Measurements from ENCODE around the gene JAG2. TPM values are rescaled to one million over a fixed set of nuclear protein-coding genes. Genes with fewer than 3 reads are reported as not detected.

JAG2 gene
- polyA plus RNA-seq, 3 donors = 8.8 to 33.1 (median 19.0) TPM

DNA sequence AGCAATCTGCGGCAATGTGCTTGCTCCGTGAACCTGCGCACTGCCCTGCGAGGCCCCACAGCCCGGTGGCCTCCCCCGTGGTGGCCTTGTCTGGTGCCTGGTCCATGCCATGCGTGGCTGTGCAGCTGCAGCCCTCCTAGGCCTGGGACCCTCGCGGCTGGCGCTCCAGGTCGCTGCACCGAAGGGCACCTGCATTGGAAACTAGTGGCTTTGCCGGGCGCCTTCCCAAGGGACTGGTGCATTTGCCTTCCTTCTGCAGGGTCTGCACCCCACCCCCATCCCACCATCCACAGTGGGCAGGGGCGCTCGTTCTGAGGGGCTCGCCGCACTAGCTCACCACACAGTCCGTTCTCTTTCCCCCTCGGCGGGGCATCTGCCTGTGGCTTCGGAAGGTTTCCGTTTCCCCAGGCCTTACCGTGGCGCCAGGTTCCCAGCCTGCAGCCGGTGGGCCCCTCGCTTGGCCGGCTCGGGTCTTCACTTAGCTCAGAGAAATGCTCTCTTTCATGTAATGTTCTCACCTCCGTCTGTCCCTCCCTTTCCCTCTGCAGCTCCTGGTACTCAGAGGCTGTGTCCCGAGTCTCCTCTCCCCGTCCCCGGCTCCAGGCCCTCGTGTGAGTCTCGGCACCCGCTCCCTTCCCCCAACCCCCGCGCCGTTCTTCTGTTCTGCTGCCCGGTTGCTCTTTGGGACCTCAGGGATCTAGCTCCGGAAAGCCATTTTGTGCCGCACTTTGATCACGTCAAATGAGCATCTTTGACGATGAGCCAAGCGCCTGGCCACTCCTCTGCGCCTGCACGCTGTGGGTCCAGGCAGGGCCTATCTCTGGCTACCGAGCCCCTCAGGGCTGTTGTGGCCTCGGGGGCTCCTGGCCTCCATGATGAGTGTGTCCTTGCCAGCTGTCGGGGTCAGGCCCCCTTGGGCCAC, 31.9 kb downstream of the JAG2 start:
- 80 to 87% (median 84%) methylated on average over 47 to 50 of the region's 50 CpGs for WGBS, 3 donors
- H3K27ac ChIP-seq (ENCODE audit: low read depth, low read length) = no peak overlapping the region

DNA sequence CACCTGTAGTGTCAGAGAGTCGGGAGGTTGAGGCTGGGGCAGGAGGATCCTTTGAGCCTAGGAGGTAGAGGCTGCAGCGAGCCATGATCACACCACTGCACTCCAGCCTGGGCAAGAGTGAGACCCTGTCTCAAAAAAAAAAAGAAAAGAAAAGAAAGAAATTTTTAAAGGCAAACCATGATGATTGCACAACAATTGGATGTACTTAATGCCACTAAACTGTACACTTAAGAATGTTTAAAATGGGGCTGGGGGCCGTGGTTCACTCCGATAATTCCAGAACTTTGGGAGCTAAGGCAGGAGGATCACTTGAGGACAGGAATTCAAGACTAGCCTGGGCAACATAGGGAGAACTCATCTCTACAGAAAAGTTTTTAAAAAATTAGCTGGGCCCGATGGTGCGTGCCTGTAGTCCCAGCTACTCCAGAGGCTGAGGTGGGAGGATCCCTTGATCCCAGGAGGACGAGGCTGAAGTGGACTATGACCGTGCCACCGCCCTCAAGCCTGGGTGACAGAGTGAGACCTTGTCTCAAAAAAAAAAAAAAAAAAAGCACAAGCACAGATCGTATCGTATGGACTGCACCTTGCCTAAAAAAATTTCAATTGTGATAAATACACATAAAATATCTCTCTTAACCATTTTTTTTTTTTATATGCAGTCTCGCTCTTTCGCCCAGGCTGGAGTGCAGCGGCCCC, 32.7 kb downstream of the JAG2 start:
- no peak overlapping the region for H3K27ac ChIP-seq (ENCODE audit: low read depth, low read length)
- 86 to 93% (median 91%) methylated on average over 14 of the region's 14 CpGs for WGBS, 3 donors

DNA sequence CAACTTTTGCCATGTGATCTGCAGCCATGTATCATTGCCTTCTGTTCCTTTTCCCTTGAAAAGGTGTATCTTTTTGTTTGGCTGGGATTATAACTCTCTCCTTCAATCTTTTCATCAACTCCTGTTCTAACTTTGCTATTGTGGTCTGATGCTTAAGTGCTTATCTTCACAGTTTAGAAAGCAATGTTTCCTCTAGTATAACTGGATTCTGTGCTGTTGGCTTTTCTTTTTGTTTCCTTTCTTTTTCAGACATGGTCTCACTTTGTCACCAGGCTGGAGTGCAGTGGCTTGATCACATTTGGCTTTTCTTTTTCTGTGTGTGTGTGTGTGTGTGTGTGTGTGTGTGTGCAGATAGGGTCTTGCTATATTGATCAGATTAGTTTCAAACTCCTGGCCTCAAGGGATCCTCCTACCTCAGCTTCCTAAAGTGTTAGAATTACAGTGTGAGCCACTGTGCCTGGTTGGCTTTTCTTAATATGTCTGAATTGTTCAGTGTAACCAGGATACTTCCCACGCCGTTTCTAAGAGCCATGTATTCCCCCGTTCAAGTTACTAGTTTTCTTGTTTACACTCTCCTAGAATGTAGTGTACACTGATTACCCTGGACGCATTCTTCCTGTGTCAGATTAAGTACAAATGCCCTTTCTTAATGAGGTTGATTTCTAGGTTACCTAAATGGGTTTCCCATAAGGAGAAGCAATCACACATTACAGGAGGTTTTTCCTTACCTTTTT, 35.5 kb downstream of the JAG2 start:
- 35 to 59% (median 53%) methylated on average over 4 of the region's 4 CpGs for WGBS, 3 donors

DNA sequence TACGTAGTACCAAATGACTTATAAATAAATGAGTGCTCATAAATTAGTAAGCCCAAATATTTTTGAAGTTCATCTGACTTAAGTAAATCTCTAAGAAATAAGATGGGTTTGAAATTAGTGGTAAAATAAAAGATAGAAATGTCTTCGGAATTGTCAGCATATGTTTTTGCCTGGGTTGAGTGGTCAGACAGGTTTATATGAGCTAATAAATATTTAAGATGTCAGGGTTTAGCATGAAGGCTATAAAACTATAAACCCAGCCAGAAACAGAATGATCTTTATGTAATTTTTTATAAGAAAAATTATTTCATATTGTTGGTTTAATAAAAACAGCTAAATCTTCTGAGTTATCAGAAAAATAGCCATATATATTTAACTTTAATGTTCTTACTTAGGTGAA, 37.3 kb downstream of the JAG2 start:
- WGBS, 3 donors = 84 to 87% (median 86%) methylated on average over 2 of the region's 2 CpGs

More for the DNA sequence above, 35.5 kb downstream of the JAG2 start:
- H3K27ac ChIP-seq (ENCODE audit: low read depth, low read length) = no peak overlapping the region

DNA sequence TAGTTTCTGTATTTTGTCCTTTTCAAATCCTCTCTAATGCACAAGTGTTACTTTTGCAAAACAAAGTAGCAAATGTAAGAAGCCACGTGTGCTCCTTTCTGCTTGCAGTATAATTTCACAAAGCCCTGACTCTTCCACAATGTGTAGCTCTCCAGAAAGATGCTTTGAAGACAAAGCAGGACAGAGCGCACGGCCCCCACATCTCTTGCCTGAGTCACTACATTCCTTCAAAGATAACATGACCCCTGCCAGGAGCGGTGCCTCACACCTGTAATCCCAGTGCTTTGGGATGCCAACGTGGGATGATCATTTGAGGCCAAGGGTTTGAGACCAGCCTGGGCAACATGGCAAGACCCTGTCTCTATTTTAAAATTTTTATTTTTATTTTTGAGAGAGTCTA, 40.5 kb downstream of the JAG2 start:
- WGBS, 3 donors = 50 to 65% (median 55%) methylated on average over 5 of the region's 5 CpGs
- H3K27ac ChIP-seq (ENCODE audit: low read depth, low read length) = no peak overlapping the region

More for the DNA sequence above, 37.3 kb downstream of the JAG2 start:
- no peak overlapping the region for H3K27ac ChIP-seq (ENCODE audit: low read depth, low read length)

DNA sequence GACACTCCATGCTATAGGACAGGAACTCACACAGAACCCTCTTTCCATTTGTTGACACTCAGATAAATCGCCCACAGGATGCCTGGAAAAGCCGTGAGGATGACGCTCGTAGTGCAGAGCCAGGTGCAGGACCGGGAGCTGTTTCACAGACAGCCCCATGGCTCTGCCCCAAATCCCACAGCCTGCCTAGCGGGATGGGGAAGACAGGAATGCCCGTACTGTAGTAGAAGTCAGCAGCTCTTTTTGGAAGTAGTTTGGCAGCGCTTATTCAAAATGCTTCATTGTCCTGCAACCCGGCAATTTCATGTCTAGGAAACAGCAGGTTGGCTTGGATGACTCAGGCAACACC, 41.6 kb downstream of the JAG2 start:
- 33 to 55% (median 41%) methylated on average over 9 of the region's 9 CpGs for WGBS, 3 donors
- no peak overlapping the region for H3K27ac ChIP-seq (ENCODE audit: low read depth, low read length)

DNA sequence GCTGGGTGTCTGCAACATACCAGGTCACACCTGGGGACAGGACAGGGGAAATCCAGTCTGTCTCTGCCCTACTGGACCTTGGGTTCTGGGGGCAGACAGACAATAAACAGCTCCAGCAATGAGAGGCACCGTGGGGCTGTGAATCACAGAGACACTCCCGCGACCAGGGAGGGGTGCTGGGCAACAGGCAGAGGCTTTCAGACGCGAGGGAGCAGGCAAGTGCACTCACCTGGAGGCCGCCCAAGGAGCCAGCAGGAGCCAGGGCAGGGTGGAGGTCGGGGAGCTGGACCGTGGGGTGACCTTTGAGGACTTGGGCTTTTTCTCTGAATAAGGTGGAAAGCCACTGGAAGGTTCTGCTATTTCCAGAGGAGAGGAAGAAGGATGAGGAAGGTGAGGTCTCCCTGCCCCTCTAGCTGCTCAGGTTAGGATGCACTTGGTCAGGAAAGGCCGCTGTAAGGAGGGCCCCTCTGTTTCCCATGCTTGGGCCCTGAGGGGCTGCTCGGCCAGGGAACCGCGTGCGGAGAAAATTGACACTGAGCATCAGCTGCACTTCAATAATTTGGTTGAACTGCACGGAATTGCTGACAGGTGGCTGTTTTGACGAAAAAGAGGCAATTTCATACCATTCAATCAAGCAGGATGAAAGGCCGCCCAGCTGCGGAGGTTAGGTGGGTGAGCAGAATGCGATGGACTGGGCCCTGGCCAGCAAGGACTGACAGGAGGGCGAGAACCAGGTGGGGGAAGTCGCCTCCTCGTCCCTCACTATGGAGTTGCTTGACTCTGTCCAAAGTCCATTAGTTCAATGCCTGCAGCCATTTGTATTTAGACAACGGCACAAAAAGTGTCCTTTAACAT, 42.2 kb downstream of the JAG2 start:
- 64 to 75% (median 74%) methylated on average over 22 of the region's 22 CpGs for WGBS, 3 donors
- no peak overlapping the region for H3K27ac ChIP-seq (ENCODE audit: low read depth, low read length)

DNA sequence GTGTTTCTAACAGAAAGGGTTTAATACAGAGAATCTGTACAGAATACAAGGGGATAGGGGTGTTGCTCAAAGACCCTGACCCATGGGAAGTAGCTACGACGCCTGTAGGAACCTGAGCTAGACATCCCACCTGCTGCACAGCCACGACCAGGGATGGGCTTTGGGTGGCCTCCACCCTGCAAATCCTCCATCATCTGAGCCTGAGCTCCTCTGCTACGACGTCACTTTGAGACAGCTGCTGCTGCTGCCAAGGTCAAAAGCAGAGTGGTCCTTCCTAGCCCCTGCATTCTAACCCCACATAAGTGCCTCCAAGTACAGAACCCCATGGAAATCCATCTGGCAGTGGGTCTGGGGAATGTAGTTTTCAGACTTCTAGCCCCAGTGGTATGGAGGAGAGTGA, 43.8 kb downstream of the JAG2 start:
- H3K27ac ChIP-seq (ENCODE audit: low read depth, low read length) = no peak overlapping the region
- 42 to 65% (median 65%) methylated on average over 5 of the region's 5 CpGs for WGBS, 3 donors

DNA sequence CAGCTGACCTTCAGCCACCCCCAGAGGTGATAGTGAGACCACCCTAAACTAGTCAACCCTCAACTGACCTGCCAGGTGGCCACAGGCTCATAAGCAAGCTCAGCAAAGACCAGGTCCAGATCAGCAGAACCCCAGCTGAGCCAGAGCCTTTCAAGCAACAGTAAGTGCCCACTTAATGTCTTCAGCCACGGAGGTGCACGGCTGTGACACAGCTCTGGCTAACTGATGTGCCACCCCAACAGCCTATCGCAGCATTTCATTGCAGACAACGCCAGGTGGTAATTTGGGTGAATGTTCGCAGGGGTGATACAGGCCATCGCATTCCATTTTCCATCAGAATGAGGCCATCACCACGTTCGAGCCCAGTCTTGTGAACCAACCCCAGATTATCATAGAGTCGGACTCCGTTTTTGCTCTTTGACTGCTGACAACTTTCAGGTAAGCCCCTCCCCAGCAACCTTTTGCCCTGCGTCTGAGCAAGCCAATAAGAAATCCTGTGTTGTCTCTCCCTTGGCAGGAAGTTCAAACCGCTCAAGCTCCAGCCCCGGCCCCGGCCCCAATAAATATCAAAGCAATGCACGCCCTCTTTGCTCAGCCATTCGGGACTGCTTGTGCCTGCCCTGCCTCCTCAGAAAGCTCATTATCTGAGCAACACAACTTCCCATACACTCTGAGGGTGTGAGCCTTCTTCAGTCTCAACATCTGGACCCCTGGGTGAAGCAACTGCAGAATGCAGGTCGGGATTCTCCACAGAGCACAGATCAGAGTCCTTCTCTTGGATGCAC, 44.4 kb downstream of the JAG2 start:
- WGBS, 3 donors = 62 to 72% (median 64%) methylated on average over 17 of the region's 17 CpGs
- no peak overlapping the region for H3K27ac ChIP-seq (ENCODE audit: low read depth, low read length)

DNA sequence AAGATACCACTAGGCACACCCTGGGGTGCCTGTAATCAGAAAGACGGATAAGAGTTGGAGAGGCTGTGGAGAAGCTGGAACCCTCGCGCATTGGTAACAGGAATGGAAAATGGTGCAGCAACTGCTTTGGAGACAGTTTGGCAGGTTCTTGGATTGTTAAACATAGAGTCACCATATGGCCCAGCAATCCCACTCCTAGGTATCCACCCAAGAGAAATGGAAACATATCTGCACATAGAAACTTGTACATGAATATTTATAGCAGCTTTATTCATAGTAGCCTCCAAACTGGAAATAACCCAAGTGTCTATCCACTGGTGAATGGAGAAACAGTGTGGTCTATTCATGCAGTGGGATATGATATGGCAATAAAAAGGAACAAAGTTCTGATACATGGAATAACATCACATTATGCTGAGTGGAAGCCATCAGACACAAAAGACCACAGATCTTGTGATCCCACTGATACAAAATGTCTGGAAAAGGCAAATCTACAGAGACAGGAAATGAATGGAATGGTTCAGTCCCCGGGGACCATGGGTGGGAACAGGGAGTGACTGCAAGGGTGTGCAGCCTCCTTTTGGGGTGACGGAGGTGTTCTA, 45.4 kb downstream of the JAG2 start:
- 89 to 92% (median 89%) methylated on average over 5 of the region's 5 CpGs for WGBS, 3 donors
- no peak overlapping the region for H3K27ac ChIP-seq (ENCODE audit: low read depth, low read length)

DNA sequence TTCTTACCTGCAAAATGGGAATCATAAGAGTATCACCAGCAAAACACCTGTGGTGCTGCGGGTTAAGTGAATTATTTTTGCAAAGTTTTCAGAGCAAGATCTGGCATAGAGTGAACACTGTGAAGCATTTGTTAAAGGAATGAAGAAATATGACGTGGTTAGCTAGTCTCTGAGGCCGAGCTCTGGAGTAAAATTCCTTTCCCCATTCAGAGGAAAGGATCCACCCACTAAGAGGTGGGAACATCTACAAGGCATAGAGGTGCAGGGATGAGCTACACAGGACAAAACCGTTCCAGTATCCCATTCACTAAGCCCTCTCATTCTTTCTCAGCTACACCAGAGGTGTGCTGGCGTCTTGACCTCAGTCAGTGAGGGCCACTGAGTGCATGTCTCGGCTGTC, 48.5 kb downstream of the JAG2 start:
- no peak overlapping the region for H3K27ac ChIP-seq (ENCODE audit: low read depth, low read length)
- WGBS, 3 donors = 79 to 82% (median 79%) methylated on average over 6 of the region's 6 CpGs

DNA sequence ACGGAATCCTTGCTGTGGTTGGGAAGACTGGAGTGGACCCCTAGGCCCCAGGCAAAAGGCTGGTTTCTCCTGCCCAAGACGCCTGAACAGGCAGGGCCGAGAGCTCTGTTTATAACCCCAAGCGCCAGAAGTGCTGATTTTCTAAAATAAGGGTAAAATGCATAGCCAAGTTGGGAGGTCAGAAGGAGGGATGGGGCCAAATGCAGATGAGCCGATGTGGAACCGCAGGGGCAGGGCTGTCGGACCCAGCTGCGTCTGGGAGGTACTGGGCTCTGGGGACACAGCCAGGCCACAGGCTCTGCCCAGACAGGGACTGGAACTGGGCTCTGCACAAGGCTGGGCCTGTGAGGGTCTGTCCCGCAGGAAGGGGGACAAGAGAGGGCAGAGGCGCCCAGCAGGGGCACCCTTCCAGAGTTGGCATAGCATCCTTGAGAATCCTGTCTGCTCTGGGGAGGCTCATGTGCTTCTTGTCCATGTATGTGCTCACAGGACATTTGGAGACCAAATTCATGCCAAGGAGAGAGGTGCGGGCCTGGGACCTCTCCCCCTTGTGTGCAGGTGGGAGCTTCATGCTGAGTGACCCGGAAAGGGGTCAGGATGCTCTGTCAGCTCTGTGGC, 49.1 kb downstream of the JAG2 start:
- WGBS, 3 donors = 74 to 84% (median 76%) methylated on average over 12 of the region's 12 CpGs
- no peak overlapping the region for H3K27ac ChIP-seq (ENCODE audit: low read depth, low read length)

DNA sequence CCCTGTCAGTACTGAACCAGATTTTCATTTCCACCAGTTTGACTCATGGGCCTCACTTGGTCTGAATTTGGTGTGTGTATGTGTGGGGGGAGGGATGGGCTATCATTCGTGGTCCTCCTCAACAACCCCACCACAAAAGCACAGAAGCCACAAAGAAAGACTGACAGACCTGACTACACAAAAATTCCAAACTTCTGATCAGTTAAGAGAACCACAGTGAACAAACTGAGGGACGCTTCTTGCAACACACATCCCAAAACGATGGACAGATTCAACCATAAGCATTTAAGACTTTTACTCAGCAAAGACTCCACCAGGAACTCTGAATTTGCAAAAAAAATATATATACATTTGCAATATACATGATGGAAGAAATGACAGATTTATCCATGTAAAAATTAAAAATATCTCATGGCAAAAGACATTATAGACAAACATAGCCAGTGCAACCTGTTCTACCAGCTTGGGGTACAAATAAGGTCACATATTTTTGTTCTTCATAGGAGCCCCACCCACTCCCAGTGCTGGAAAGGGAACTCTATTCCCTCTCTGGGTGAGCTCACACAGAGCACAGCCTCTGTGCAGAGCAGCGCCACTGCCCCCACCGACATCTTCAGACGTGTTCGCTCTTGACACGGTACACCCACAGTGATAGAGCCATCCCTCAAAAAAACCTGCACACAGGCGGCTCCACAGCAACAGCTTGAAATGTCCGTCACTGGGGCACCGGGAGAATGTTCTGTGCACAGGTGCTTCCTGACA, 49.7 kb downstream of the JAG2 start:
- H3K27ac ChIP-seq (ENCODE audit: low read depth, low read length) = no peak overlapping the region
- 42 to 57% (median 48%) methylated on average over 11 of the region's 11 CpGs for whole genome bisulfite sequencing, 3 donors

DNA sequence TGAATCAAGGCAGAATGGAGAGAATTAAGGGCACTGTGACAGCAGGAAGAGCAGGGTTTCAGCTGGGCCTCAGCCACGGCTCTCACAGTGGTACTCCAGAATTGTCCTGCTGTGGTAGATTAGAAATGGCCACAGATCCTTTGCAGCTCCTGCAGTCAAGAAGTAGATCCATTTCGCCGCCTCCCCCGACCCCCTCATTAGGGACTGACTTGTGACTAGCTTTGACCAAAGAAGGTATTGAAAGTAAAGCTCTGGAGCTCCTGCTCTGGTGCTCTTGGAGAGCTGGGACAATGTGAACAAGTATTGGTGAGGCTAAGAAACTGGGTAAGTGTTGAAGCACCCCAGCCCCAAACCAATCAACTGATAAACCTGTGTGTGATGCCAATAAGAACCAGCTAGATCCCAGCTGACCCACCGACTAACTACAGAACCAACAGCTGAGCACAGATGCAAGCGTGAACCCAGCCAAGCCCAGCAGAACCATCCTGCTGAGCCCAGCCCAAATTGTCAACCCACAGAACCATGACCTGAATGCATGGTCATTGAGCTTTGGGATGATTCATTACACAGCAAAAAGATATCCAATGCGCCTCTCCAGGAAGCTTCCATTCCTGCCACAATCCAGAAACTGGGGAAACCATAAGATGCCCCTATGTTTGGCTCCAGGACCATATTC, 50.7 kb downstream of the JAG2 start:
- 92 to 96% (median 96%) methylated on average over 7 of the region's 7 CpGs for WGBS, 3 donors
- H3K27ac ChIP-seq (ENCODE audit: low read depth, low read length) = no peak overlapping the region

DNA sequence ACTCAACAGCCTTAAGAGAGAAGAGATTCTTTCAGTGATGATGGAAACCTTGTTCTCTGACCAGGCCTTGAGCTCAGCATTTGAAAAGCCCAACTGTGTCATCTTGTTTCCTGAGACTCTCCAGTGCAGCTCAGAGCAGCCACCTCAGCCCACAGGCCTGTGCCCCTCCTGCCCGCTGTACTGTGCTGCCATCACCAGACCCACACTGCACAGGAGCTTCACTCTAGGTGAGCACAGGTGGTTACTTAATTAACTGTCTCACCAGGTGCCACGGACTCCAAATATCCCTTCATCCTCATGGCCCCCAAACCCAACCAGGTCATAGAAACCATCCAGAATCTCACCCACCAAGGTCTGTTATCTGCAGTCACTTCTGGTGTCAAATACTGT, 51.3 kb downstream of the JAG2 start:
- H3K27ac ChIP-seq (ENCODE audit: low read depth, low read length) = no peak overlapping the region
- 87 to 92% (median 89%) methylated on average over 2 of the region's 2 CpGs for WGBS, 3 donors
